AG04449 (cell line): ENCODE measurements around the gene ITM2C.

ENCODE experiments used
- CTCF ChIA-PET: fragments of 350-600 bp; formaldehyde crosslinking; extraction: SDS; loops from one replicate; lab custom pipeline; 2021; ENCODE audit warnings: antibody characterized with exemption; lab: Yijun Ruan, JAX
- POLR2A ChIA-PET: fragments of 400-600, 350-600 bp; formaldehyde crosslinking; extraction: SDS; loops from one replicate; lab custom pipeline; 2020; ENCODE audit warnings: antibody characterized with exemption, inconsistent platforms; lab: Yijun Ruan, JAX
- DNase-seq: peaks from one replicate; pipeline ENCODE4 v3.0.0-alpha.2; 2010; ENCODE audit warnings: low read depth, low spot score
- H3K4me3 ChIP-seq: 2 replicates; pipeline ENCODE4 v1.5.1; 2011; ENCODE audit warnings: low read depth, mild to moderate bottlenecking, control low read depth, low read length
- TF ChIP-seq, protein P1 (sequence below): IDR thresholded peaks from one replicate; pipeline ENCODE4 v1.5.1; 2011; ENCODE audit warnings: mild to moderate bottlenecking, moderate library complexity, low read length, control low read depth, inconsistent platforms; ENCODE audit not compliant: insufficient read depth; ENCODE audit errors: missing control alignments

ITM2C gene

DNA sequence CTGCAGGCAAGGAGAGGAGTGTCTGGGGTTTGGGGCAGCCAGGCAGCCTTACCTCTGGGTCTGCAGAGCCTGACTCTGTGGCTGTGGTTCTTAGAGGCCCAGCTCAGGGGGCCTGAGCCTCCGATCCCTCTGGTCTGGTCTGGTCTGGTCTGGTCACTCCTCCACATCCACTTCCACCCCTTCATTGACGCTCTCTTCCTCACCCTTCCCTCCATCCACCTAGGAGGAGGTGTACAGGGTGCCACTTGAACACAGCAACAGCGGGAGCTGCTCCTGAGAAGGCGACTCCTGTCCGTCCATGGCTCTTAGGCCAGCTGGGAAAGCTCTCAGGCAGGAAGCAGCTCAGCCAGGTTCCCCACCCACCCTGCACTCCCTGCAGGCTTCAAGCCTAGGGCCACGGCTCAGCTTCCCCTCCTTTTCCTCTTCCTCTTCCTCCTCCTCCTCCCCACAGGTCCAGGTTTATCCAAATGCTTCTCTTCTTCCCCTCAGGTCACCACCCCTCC lies 43.4 kb downstream of the ITM2C start:
- ChIA-PET POLR2A (no interaction called here), CTCF (interaction anchor here (0.8 to 15.7 kb wide), 5 partner anchors 10 to 145 kb away, joined by 3 to 330 read pairs (median 3); no protein-coding TSS in a partner anchor)
- DNase-seq = no peak

DNA sequence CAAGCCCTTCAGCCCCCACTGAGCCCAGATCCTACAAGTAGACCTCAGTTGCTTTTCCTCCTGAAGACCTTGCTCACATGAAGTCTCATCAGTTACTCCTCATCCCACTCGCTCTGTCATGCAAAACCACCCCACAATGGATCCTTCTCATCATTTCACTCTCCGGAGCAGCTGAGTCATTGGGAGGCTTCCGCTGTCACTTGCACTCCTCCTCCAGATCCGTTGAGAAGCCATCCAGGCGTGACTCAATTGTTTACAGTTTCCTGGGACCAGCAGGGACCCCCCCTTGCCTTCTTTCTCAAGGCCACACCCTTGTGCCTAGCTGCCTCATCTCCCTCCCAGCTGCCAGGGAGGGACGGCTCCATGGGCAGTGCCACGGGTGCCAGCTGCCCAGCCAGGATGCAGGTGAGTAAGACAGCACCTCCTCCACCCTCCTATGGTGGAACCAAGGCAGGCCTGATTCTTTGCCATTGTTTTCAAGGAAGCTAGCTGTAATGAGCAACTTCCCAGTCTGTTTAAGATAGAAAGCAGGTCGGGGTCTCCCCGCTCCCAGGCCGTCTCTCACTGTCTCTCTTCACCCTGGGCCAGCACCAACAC lies 44.0 kb downstream of the ITM2C start:
- ChIA-PET POLR2A (no interaction called here), CTCF (interaction anchor here (0.8 to 15.7 kb wide), 5 partner anchors 9 to 144 kb away, joined by 3 to 330 read pairs (median 3); no protein-coding TSS in a partner anchor)
- H3K4me3 ChIP-seq = no peak overlapping the region
- TF ChIP-seq, protein P1, sequence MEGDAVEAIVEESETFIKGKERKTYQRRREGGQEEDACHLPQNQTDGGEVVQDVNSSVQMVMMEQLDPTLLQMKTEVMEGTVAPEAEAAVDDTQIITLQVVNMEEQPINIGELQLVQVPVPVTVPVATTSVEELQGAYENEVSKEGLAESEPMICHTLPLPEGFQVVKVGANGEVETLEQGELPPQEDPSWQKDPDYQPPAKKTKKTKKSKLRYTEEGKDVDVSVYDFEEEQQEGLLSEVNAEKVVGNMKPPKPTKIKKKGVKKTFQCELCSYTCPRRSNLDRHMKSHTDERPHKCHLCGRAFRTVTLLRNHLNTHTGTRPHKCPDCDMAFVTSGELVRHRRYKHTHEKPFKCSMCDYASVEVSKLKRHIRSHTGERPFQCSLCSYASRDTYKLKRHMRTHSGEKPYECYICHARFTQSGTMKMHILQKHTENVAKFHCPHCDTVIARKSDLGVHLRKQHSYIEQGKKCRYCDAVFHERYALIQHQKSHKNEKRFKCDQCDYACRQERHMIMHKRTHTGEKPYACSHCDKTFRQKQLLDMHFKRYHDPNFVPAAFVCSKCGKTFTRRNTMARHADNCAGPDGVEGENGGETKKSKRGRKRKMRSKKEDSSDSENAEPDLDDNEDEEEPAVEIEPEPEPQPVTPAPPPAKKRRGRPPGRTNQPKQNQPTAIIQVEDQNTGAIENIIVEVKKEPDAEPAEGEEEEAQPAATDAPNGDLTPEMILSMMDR = no peak
- DNase-seq = peak; percentile 12

More for the DNA sequence above, 43.4 kb downstream of the ITM2C start:
- no peak overlapping the region for H3K4me3 ChIP-seq
- TF ChIP-seq, protein P1 = no peak

DNA sequence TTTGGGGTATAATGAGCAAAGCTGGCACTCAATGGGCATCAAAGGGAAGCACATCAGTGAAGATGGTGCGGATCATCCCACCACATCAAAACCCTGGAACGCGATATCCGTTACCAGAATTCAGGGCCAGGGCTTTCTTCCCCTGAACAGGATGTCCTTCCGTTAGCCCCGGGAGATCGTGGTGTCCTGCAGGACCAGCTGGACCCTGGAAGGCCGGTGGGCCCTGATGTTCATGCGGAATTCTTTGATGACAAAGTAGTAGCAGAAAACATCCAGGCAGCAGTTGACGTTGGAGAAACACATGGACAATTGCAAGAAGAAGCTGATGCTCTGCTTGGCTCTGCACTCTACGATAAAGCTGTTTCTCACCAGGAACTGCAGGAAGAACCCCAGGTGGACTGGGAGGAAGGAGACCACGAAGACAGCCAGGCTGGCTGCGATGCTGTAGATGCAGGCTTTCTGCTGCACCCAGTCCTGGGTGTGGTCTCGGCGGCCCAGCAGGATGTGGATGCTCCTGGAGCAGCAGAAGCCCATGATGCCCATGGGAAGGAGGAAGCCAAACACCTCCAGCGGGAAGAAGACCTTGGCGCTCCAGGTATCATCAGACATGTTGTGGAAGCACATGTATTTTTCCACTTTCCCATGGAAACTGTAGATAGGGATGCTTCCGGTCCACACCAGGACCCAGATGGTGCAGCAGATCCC lies 45.3 kb downstream of the ITM2C start:
- no peak overlapping the region for H3K4me3 ChIP-seq
- TF ChIP-seq, protein P1 = no peak
- ChIA-PET CTCF (interaction anchor here (1.0 to 15.7 kb wide), 3 partner anchors 9 to 143 kb away, joined by 3 to 330 read pairs (median 11); no protein-coding TSS in a partner anchor), POLR2A (no interaction called here)
- no peak for DNase-seq

DNA sequence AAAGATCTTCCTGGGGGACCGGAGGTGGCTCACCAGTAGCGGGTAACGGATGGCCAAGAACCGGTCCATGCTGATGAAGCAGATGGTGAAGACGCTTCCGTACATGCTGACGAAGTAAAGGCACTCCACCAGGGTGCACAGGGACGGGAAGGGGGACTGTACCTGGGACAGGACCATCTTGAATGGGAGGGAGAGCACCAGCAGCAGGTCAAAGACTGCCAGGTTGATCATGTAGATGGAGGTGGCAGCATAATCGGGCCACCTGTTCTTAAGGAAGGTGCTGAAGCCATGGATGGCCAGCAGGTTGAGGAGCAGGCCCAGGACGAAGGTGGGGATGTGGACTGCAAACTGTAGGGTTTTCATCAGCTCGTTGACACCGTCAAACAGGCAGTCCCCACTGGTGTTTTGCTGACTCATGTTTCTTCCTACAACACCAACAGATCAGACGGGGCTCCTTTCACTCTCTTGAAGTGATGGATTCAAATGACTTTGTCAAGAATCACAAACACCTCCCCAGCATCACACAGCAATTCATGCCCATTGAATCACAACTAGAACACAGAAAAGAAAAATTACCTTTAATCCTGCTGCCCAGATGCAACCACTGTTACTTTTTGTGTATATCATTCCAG lies 45.9 kb downstream of the ITM2C start:
- no peak for DNase-seq
- ChIA-PET POLR2A (no interaction called here), CTCF (interaction anchor here (1.6 to 15.7 kb wide), 4 partner anchors 9 to 142 kb away, joined by 3 to 330 read pairs (median 14); no protein-coding TSS in a partner anchor)
- TF ChIP-seq, protein P1 = no peak
- no peak overlapping the region for H3K4me3 ChIP-seq

DNA sequence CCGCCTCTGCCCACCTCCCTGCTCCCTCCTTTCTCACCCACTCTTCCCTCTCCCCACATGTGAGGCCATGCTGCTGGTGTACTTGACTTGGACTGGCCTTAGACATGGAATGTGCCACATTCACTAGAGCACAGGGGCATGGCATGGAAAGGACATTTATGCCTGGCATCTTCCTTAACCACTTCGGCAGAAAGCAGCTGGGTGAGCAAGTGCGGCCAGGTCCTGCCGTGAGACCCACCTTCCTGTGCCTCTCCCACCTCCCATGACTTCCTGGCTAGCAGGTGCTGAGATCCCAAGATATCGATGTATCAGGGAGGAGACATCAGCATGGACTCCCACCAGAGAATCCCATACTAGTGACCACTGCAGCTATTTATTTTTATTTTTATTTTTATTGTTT lies 47.3 kb downstream of the ITM2C start:
- ChIA-PET CTCF (interaction anchor here (1.1 to 3.0 kb wide), 5 partner anchors 8 to 141 kb away, joined by 3 to 17 read pairs (median 5); no protein-coding TSS in a partner anchor), POLR2A (no interaction called here)
- no peak for DNase-seq
- no peak overlapping the region for H3K4me3 ChIP-seq
- TF ChIP-seq, protein P1 = no peak
